NCI-H1105 treated with DMSO at 0.1 percent for 48 hours (cell line): ENCODE results near the gene IP6K2.
"Not testable (repeated sequence)": the region's sequence is repeated elsewhere in the genome, so short reads cannot be mapped to it uniquely, and the experiment has no call there.

Source experiments
- DNase-seq: peaks from one replicate; lab custom pipeline; 2025; lab: John Stamatoyannopoulos, UW

IP6K2 gene

GRCh38 chr3:48725185-48725855, 8.3 kb upstream of the IP6K2 start:
- DNase-seq: not testable (repeated sequence)

GRCh38 chr3:48723725-48724124, 6.7 kb upstream of the IP6K2 start:
- no peak for DNase-seq

GRCh38 chr3:48723293-48723692, 6.3 kb upstream of the IP6K2 start:
- not testable (repeated sequence) for DNase-seq

DNA sequence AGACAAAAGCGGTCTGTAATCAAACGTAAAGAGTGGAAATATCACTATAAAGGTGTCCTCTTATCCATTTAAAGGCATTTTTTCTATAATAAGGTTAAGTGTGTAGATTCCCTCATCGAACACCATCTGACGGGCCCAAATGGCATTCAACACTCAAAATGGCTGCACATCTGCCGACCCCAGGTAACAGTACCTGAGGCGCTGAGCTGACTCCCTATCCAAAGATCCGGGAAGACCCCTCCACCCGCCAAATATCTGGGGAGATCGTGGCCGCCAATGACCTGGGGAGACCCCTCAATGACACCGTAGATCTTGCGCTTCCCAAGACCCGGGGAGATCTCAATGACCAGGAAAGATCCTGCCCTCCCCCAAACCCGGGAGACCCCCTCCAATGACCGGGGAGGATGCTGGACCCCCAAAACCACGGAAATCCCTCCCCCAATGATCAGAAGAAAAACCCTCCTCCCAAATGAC, 476 bp downstream of the IP6K2 start:
- no peak for DNase-seq

- DNase-seq: no peak
These were observed 1.7 kb downstream of the IP6K2 start for GRCh38 chr3:48715174-48715800.

- DNase-seq: no peak
These were observed 5.3 kb downstream of the IP6K2 start for GRCh38 chr3:48711727-48712126.

DNA sequence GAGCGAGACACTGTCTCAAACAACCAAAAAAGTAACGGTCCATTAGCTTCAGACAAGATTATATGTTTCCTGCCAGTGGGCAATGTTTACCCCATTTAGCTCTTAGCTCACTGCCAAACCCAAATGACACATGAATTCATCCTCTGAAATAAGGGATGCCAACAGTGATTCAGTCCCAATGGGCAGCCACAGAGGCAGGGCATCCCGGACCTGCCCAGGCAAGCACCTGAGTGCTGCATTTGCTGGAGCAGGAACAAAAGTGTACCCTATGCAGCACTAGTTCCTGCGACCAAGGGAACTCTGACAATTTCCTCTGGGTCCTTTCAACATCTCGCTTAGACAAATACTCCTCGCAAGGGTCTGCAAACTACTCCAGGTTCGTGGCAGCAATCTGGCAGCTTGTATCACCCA, 8.0 kb downstream of the IP6K2 start:
- no peak for DNase-seq

- DNase-seq: no peak
These were observed 8.5 kb downstream of the IP6K2 start for GRCh38 chr3:48708481-48708889.

- DNase-seq: no peak
These were observed 9.9 kb downstream of the IP6K2 start for GRCh38 chr3:48707157-48707556.

GRCh38 chr3:48702320-48702920, 14.6 kb downstream of the IP6K2 start:
- no peak for DNase-seq

DNA sequence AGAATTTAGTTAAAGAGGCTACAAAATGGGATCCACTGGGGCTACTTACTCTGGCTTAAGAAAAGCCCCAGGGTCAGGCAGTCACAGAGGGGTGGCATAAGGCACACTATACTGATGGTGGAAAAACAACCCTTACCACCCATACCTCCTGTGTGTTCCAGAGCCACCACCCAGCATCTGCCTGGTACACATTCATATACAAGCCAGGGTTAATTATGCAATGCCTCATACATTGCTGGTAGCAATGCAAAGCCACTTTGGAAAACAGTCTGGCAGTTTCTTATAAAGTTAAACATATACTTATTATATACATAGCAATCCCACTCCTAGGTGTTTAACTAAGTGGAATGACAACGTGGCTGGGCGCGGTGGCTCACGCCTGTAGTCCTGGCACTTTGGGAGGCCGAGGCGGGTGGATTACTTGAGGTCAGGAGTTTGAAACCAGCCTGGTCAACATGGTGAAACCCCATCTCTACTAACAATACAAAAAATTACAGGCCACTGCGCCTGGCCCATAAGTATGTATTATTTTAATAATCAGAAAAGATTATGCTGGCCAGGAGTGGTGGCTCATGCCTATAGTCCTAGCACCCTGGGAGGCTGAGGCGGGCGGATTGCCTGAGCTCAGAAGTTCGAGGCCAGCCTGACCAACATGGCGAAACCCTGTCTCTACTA, 16.2 kb downstream of the IP6K2 start:
- no peak for DNase-seq

- no peak for DNase-seq
These were observed 18.1 kb downstream of the IP6K2 start for GRCh38 chr3:48698891-48699290.

DNA sequence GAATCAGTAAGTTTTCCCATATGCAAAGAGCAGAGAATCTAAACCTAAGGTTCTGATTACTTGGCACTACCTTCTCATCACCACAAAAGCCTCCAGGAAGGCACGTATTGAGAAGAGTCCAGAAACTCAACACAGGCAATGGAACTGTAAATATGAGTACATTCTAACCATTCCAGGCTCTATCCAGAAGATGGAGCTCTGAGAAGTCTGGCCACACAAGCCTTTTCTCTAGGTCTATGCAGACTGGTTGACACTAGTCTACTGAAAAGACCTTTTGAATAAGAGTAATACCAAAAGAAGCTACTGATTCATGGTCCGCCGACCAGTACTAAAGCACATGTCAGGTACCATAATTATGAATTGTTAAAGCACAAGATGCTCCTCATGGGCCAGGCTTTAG, 19.1 kb downstream of the IP6K2 start:
- no peak for DNase-seq

GRCh38 chr3:48696601-48697000, 20.4 kb downstream of the IP6K2 start:
- no peak for DNase-seq

- DNase-seq: no peak
These were observed 20.9 kb downstream of the IP6K2 start for GRCh38 chr3:48696156-48696555.

- no peak for DNase-seq
These were observed 21.6 kb downstream of the IP6K2 start for GRCh38 chr3:48695393-48695753.

GRCh38 chr3:48694610-48695392, 22.2 kb downstream of the IP6K2 start:
- no peak for DNase-seq

GRCh38 chr3:48693826-48694225, 23.2 kb downstream of the IP6K2 start:
- no peak for DNase-seq

DNA sequence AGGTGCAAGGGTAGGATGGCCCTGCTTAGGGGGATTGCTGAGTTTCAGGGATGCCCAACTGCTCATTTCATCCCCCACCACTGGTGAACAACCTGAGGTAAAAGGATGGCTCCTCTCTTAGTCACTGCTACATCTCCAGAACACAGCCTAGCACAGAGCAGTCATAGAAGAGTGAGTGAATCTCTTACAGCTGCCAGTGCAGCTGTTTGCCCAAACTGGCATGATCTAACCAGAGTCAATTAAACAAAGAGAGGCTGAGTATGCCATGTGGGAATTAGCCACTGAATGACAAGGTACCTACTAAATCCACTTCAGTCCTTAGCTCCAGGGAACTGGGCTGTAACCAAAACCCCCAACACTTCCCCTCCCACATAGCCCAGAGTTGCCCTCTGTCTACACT, 24.5 kb downstream of the IP6K2 start:
- no peak for DNase-seq

DNA sequence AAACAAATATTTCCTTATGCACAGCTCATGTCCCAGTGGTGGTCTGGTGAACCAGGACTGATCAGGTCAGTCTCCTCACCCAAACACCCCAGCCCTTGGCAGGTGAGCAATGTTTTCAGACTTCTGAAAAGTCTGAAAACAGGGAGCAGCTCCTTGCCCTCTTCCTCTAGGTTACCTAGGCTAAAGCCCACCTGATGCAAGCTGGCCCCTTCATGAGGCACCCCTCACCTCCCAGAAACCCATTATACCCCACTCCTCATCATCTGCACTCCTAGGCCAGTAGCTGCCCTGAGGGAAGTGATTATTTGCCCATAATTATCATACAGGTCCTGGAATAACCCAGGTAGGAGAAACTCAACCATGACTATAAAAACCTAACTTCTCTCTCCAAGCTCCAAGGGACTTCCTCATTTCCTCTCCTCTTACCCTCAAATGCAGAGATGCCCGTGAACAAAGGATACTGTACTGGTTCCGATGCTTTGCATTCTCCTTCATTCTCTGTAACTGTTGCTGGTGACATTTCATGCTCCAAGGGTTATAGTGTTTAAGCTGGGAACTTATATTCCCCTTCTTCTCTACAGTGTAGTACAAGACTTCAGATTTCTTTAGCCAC, 26.1 kb downstream of the IP6K2 start:
- no peak for DNase-seq

- DNase-seq: no peak
These were observed 27.6 kb downstream of the IP6K2 start for GRCh38 chr3:48689384-48689783.

- DNase-seq: no peak
These were observed 28.3 kb downstream of the IP6K2 start for GRCh38 chr3:48688737-48689075.
